ENCODE results near the gene ZBTB17. TPM values are rescaled to one million over a fixed set of nuclear protein-coding genes. Genes with fewer than 3 reads are reported as not detected.

Gene ZBTB17
- total RNA-seq, 1 donor from 2014 or later, result 86.9 TPM

DNA sequence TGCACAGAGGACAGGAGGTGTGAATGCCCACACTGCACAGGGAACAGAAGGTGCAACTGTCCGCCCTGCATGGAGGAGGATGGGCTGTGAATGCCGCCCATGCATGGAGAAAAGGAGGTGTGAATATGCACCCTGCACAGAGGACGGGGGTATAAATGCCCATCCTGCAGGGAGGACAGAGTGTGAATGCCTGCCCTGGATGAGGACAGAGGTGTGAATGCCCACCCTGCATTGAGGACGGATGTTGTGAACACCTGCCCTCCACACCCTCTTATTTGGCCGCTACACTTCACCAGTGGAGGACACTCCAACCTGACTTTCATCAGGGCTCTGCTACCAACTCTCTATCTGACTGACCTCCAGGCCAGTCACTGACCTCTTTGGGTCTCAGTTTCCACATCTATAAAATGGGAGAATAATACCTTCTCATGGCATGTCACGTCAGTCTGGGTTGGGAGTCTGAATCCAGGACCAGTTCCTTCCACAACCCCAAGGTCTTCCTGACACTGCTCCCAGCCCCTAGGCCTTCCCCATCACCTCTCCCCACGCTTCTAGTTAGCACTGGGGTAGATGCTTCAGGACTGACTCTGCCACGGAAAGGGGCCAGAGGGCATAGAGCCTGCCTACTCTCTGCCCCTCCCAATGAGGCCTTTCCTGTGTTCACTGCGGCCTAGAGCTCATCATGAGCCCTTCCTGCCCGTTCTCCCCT, 28.4 kb downstream of the ZBTB17 start:
- H3K9me3 Mint-ChIP-seq (ENCODE audit: unreplicated experiment), result peaks cover 12% of the 10 kb centered on the region
- H3K36me3 Mint-ChIP-seq (ENCODE audit: unreplicated experiment), result no peaks in the 10 kb centered on the region
- peaks cover 46% of the 10 kb centered on the region for H3K4me1 Mint-ChIP-seq (ENCODE audit: low read depth, unreplicated experiment)
- no peak overlapping the region for H3K4me3 Mint-ChIP-seq (ENCODE audit: unreplicated experiment)
- TF ChIP-seq, protein P1, sequence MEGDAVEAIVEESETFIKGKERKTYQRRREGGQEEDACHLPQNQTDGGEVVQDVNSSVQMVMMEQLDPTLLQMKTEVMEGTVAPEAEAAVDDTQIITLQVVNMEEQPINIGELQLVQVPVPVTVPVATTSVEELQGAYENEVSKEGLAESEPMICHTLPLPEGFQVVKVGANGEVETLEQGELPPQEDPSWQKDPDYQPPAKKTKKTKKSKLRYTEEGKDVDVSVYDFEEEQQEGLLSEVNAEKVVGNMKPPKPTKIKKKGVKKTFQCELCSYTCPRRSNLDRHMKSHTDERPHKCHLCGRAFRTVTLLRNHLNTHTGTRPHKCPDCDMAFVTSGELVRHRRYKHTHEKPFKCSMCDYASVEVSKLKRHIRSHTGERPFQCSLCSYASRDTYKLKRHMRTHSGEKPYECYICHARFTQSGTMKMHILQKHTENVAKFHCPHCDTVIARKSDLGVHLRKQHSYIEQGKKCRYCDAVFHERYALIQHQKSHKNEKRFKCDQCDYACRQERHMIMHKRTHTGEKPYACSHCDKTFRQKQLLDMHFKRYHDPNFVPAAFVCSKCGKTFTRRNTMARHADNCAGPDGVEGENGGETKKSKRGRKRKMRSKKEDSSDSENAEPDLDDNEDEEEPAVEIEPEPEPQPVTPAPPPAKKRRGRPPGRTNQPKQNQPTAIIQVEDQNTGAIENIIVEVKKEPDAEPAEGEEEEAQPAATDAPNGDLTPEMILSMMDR (IDR thresholded peaks at IDR 0.05; ENCODE audit: partially characterized antibody, unreplicated experiment), result no peak
- DNase-seq, result no peak
- H3K27me3 Mint-ChIP-seq (ENCODE audit: unreplicated experiment), result peaks cover 7% of the 10 kb centered on the region
- peak overlapping the region; percentile 70 for H3K27ac Mint-ChIP-seq (ENCODE audit: unreplicated experiment)

DNA sequence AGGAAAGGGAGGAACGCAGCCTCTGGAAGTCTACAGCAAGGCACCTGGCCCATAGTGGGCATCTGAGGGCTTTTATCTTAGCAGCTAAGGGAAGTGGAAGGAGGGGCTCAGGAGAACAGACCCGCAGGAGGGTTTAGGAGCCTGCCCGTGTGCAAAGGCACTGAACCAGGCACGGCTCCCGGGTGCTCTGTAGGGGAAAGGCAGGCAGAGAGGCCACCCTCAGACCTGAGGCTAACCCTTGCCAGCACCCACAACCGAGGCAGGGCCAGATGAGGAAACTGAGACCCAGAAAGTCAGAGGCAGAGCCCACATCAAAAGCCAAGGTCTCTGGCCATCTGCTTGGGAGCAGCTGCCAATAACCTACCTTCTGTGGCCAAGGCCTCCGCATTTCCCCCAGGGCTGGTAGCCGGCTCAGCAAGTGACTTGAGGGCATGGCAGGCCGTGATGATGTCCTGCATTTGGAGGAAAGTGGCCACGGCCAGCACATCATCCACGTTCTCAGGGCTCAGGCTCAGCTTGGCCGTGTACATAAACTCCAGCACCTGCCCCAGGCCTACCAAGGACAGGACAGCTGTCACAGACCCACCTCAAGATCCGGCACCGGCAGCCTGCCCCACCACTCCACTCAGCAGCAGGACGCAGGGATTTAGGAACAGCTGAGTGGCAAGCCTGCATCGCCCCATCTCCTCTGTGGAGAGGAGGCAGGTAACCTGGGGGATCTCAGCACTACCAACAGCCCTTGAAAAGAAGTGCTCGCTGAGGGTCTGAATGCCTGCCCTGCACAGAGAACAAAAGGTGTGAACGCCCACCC, 29.1 kb downstream of the ZBTB17 start:
- Mint-ChIP-seq H3K9me3 (ENCODE audit: unreplicated experiment) (peaks cover 12% of the 10 kb centered on the region), H3K27me3 (ENCODE audit: unreplicated experiment) (peaks cover 7% of the 10 kb centered on the region), H3K27ac (ENCODE audit: unreplicated experiment) (peak overlapping the region; percentile 72), H3K4me1 (ENCODE audit: low read depth, unreplicated experiment) (peaks cover 39% of the 10 kb centered on the region), H3K4me3 (ENCODE audit: unreplicated experiment) (peak overlapping the region; percentile 34), H3K36me3 (ENCODE audit: unreplicated experiment) (no peaks in the 10 kb centered on the region)
- no peak for DNase-seq
- TF ChIP-seq, protein P1 (IDR thresholded peaks at IDR 0.05; ENCODE audit: partially characterized antibody, unreplicated experiment), result no peak

DNA sequence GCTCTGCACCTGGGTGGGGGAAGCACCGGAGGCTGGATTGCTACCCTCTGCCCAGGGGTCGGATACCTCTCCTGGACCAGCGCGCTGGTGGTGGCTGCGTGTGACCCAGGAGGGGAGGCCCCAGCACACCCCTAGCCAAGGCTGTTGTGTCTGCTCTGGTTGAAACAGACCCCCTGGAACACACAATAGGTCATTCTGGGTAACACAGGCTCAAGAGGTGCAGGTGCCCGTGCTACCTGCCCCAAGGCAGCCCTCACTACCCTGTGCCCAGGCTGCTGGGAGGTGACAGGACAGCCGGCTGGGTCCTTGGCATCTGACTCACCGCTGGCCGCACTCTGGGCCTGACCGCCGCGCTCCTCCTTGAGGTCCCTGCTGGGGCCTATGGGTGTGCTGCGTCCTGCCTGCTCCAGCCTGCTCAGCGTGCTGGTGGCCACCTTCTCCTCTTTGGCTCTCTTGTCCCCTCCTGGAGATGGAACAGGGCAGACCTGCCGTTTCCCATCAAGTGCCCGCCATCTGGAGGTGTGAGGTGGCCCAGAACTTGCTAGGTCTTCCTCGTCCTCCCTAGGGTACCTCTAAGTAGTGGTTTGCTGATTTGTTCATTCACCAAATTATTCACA, 30.0 kb downstream of the ZBTB17 start:
- Mint-ChIP-seq H3K27ac (ENCODE audit: unreplicated experiment) (no peak overlapping the region), H3K9me3 (ENCODE audit: unreplicated experiment) (peaks cover 12% of the 10 kb centered on the region), H3K27me3 (ENCODE audit: unreplicated experiment) (peaks cover 8% of the 10 kb centered on the region), H3K36me3 (ENCODE audit: unreplicated experiment) (no peaks in the 10 kb centered on the region), H3K4me3 (ENCODE audit: unreplicated experiment) (no peak overlapping the region), H3K4me1 (ENCODE audit: low read depth, unreplicated experiment) (peaks cover 32% of the 10 kb centered on the region)
- DNase-seq, result no peak
- TF ChIP-seq, protein P1 (IDR thresholded peaks at IDR 0.05; ENCODE audit: partially characterized antibody, unreplicated experiment), result no peak

DNA sequence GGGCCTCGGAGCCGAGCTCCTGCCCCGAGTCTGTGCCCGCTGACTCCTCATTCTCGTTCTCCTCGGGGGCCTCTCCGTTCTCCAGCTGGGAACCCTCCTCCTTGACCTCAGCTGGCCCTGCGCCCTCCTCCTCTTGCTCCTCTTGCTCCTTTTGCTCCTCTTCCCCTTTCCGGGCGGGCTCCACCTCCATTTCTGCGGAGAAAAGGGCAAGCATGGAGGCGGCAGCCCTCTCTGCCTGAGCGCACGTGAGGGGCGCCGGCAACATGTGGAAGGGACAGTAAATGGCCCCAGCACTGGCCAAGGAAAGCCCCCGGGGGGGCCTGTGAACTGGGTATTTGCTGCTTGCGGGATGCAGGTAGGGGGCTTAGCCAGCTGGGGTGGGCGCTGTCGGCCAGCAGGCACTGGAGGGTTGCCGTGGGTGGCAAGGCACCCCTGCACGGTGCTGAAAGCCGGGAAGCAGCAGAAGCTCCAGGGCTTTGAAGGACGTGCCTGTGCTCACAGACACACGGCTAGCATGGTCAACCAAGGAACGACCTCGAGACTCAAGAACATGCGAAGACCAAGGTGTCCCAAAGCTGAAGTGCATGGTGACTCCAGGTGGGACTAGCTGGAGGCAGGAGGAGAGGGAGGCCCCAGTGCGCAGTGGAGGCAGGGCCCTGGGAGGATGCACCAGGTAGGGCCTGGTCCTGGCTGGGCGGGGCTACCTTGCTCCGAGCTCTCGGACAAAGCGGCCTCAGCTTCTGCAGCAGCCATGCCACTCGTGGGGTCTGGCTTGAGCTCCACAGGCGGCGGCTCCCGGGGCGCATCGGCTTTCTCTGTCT, 30.7 kb downstream of the ZBTB17 start:
- H3K4me3 Mint-ChIP-seq (ENCODE audit: unreplicated experiment), result no peak overlapping the region
- peaks cover 27% of the 10 kb centered on the region for H3K4me1 Mint-ChIP-seq (ENCODE audit: low read depth, unreplicated experiment)
- no peak for DNase-seq
- H3K36me3 Mint-ChIP-seq (ENCODE audit: unreplicated experiment), result no peaks in the 10 kb centered on the region
- H3K27ac Mint-ChIP-seq (ENCODE audit: unreplicated experiment), result no peak overlapping the region
- peaks cover 7% of the 10 kb centered on the region for H3K27me3 Mint-ChIP-seq (ENCODE audit: unreplicated experiment)
- TF ChIP-seq, protein P1 (IDR thresholded peaks at IDR 0.05; ENCODE audit: partially characterized antibody, unreplicated experiment), result no peak
- H3K9me3 Mint-ChIP-seq (ENCODE audit: unreplicated experiment), result peaks cover 12% of the 10 kb centered on the region
